GM12873 (cell line): ENCODE results near the gene TIGD7.
A peak's percentile ranks its signal among the peaks of the same experiment; 100 is the strongest.

Experiments used
- TF ChIP-seq, protein P1 (sequence below): IDR thresholded peaks from 2 replicates; pipeline ENCODE4 v1.5.1; 2012; ENCODE audit warnings: low read depth, mild to moderate bottlenecking, moderate library complexity, low read length, control low read depth; ENCODE audit not compliant: insufficient read depth; ENCODE audit errors: missing control alignments

The TIGD7 gene

DNA sequence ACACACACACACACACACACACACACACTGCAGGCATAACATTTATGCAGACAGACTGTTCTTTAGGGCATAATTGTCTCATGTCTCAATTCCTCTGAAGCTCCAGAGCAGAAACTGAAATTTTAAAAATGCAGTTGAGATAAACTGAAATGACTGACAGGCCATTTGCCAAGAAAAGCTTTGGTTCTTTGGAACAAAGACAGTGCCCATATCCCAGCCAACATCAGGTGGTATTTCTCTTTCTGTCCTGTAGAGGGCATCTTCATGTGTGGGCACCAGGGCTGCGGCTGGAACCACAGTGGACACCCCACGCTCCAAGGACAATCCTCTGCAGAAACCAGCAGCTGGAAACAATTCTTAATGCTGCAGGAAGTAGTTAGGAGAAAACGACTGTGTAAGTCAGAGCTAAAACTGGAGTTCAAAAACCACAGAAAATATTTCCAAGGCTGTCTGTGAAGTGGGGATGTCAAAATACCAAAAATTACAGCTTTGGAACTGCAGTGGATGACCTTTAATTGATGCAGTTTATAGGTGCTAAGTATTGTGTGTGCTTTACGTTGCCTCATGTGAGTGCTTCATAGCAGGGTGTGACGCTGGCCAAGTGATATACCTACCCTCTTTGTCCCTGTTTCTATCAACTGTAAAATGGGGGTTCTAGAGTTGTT, 38.2 kb downstream of the TIGD7 start:
- TF ChIP-seq, protein P1, sequence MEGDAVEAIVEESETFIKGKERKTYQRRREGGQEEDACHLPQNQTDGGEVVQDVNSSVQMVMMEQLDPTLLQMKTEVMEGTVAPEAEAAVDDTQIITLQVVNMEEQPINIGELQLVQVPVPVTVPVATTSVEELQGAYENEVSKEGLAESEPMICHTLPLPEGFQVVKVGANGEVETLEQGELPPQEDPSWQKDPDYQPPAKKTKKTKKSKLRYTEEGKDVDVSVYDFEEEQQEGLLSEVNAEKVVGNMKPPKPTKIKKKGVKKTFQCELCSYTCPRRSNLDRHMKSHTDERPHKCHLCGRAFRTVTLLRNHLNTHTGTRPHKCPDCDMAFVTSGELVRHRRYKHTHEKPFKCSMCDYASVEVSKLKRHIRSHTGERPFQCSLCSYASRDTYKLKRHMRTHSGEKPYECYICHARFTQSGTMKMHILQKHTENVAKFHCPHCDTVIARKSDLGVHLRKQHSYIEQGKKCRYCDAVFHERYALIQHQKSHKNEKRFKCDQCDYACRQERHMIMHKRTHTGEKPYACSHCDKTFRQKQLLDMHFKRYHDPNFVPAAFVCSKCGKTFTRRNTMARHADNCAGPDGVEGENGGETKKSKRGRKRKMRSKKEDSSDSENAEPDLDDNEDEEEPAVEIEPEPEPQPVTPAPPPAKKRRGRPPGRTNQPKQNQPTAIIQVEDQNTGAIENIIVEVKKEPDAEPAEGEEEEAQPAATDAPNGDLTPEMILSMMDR = peak; percentile 59

DNA sequence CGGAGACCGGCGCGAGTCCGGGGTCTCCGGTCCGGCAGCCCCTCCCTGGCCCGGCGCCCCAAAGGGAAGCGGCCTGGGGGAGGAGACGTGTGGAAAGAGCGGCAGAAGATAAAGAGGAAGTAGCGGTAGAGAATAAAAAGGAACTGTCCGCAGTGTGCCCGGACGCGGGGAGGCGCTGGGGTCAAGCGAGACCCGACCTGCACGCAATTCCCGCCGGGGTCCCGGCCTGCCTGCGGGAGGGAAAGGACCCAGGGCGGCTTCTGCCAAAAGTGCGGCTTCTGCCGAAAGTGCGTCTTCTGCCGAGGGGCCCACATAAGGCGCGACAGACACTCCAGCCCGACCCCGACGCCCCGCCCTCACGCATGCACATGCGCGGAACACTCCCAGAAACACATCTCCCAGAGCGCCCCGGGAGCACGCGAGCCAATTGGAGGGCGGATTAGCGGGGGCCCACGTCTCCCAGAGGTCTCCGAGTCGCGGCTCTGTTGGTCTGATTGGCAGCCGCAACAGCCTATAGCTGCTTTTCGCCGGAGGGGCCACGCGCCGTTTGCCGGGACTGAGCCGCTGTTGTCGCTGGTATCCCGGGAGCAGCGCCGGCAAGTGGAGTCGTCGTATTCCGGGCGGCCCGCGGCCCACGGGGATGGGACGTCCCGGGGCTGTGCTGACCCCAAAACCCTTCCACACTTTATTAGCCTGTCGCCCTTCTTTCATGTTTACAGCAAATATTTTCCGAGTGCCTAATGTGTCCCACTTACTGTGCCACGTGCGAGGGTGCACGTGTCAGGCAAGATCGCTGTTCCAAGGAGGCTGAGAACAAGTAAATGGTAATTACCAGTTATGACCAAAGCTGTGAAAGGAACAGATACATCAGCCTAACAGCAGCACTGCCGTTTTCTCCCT, 40.8 kb downstream of the TIGD7 start:
- TF ChIP-seq, protein P1 = peak; percentile 46

DNA sequence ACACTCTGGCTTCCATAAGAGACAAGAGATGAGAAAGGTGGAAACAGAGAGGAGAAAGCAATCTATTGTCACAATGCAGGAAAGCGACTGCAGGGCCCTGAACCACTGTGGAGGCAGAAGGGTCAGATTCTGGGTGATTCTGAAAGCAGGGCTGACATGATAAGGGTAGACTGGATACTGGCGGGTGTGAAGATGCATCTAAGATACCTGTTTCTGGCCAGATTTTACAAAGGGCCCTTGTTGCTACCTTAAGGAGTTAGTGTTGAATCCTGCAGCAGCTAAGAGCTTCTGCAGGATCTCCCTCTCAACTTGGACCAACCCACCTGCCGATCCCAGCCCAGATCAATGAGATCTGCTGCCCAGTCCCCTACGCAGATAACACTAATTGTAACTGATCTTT, 42.7 kb downstream of the TIGD7 start:
- TF ChIP-seq, protein P1 = no peak

DNA sequence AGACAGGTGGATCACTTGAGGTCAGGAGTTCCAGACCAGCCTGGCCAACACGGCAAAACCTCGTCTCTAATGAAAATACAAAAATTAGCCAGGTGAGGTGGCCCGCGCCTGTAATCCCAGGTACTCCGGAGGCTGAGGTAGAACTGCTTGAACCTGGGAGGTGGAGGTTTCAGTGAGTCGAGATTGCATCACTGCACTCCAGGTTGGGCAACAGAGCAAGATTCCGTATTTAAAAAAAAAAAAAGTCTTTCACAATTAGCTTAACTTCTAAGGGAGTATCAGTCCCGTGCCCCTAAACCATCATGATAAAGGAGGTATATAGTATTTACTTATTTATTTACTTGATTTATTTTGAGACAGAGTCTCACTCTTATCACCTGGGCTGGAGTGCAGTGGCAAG, 45.4 kb downstream of the TIGD7 start:
- TF ChIP-seq, protein P1 = no peak

DNA sequence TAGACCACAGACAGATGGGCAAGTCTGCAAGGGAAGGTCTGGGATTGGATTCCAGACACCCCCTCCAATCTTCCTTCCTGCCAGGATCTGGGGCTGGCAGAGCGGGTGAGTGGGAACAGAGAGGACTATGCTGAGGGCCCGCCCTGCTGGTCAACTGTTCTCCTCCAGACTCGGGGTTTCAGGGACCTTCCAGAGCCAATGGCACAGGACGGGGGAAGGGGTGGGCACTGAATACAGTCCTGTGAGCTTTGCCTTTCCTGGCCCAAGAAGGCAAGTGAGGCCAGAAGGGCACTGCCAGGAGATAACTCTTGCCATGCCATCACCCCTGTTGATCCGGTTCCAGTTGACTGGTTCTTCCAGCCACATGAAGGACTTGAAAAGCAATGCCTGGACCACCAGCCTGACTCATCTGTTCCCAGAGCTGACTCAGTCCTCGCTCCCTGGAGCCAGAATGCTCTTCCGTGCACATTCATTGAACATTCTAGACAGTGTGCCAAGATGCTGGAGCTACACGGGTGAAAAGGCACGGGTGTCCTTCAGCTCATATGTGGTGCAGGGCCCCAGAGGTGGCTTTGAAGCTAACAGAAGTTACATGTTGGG, 48.3 kb downstream of the TIGD7 start:
- TF ChIP-seq, protein P1 = no peak

DNA sequence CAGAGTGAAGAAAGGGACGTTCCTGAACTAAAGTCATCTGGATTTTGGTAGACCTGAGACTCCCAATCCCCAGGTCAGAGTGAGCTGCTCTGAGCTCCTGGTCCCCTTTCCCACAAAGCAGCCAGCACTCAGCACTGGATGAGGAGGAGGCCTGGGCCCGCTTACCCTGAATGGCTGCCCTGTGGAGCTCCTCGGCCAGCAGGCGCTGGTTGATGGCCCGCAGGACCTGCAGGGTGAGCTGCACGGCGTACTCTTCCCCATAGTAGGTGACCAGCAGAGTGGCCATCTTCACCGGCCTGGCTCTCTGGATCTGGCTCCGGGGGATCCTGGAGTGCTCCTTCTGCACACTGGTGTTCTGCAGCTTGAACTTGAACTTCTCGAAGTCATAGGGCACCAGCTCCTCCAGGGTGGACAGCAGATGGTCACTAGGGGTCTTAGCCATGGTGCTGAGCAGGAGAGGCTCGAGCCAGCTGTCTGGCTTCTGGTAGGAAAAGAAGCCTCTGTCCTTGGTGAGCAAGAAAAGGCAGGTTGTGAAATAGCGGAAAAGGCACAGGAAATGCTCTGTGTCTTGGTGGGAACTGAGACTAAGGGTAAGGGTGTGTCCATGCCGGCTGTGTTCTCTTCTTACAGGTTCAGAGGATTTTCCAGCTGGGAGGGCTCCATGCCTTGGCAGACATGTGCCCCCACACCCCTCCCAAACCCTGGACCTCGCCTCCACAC, 48.9 kb downstream of the TIGD7 start, which contains the start of gene MEFV:
MEFV (minus strand) TSS at position 488 of the 720 bp plus-strand sequence; CDS start at position 442, 46 bp downstream.
- TF ChIP-seq, protein P1 = no peak
